Activated T-cell treated with anti-CD3 and anti-CD28 coated beads, Interleukin-2, amount 50 U/mL, for 4 hours (primary cell): Measurements from ENCODE around the gene USP34. TPM values are rescaled to one million over a fixed set of nuclear protein-coding genes. Genes with fewer than 3 reads are reported as not detected.

Experiments
- ATAC-seq, 2 donors: fragments of 200-7000 bp; cut with Tn5 transposase; one replicate each; pipeline ENCODE4 v1.10.0; 2021
- DNase-seq: peaks from one replicate; pipeline ENCODE4 v3.0.0-alpha.2; 2020
- H3K27me3 Mint-ChIP-seq: one replicate; pipeline ENCODE4 v1.8.0; 2021; ENCODE audit warnings: low read depth, mixed read lengths
- H3K36me3 Mint-ChIP-seq: one replicate; pipeline ENCODE4 v1.8.0; 2022; ENCODE audit warnings: mixed read lengths; ENCODE audit not compliant: insufficient read depth
- H3K4me1 Mint-ChIP-seq: one replicate; pipeline ENCODE4 v1.8.0; 2021; ENCODE audit warnings: low read depth, mixed read lengths
- H3K4me3 Mint-ChIP-seq: one replicate; pipeline ENCODE4 v1.8.0; 2021; ENCODE audit warnings: mild to moderate bottlenecking, moderate library complexity, mixed read lengths
- H3K9me3 Mint-ChIP-seq: one replicate; pipeline ENCODE4 v1.8.0; 2021; ENCODE audit warnings: mixed read lengths
- total RNA-seq, 3 donors: library from RNA; stranded (reverse); gene quantifications; one replicate each; pipeline ENCODE4 v1.2.1, GENCODE V29; 2021

Gene USP34
- total RNA-seq, 3 donors from 2014 or later: 57.0 to 58.1 (median 58.1) TPM

GRCh38 chr2:61357681-61358080, 113.2 kb downstream of the USP34 start:
- Mint-ChIP-seq H3K4me3 (no peak overlapping the region), H3K36me3 (peaks cover 47% of the 10 kb centered on the region), H3K27me3 (no peaks in the 10 kb centered on the region), H3K9me3 (peaks cover 12% of the 10 kb centered on the region), H3K4me1 (peaks cover 43% of the 10 kb centered on the region)
- no peak for DNase-seq
- ATAC-seq: no peak

DNA sequence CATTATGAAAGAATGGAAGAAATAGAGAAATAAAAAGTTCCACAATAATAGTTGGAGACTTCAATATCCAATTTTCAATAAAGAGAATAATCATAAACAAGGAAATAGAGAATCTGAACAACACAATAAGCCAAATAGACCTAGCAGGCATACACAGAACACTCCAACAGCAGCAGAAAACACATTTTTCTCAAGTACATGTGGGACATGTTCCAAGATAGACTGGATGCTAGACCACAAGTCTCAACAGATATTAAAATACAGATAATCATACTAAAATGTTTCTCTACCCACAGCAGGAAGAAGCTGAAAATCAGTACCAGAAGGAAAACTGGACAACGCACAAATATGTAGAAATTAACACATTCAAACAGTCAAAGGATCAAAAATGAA, 113.9 kb downstream of the USP34 start:
- H3K9me3 Mint-ChIP-seq: peaks cover 12% of the 10 kb centered on the region
- ATAC-seq (no peak), DNase-seq (no peak)
- H3K4me1 Mint-ChIP-seq: peaks cover 40% of the 10 kb centered on the region
- H3K36me3 Mint-ChIP-seq: peaks cover 46% of the 10 kb centered on the region
- no peak overlapping the region for H3K4me3 Mint-ChIP-seq
- no peaks in the 10 kb centered on the region for H3K27me3 Mint-ChIP-seq

DNA sequence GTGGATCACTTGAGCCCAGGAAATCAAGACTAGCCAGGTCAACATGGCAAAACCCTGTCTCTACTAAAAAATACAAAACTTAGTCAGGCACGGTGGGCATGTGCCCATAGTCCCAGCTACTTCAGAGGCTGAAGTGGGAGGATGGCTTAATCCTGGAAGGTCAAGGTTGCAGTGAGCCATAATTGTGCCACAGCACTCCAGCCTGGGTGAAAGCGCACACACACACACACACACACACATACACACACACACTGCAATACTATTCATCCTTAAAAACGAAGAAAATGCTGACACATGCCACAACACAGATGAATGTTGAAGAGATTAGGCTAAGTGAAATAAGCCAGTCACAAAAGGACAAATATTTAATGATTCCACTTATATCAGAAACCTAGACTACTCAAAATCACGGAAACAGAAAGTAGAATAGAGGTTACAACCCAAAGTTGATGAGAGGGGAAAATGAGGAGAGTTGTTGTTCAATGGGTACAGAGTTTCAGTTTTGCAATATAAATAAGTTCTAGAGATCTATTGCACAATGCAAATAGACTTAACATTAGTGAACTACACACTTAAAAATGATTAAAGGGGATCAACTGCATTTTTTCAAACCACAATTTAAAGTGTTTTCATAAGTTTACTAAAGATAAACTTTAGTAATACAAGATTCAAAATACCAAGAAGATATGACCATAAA, 114.5 kb downstream of the USP34 start:
- Mint-ChIP-seq H3K27me3 (no peaks in the 10 kb centered on the region), H3K4me3 (peak overlapping the region; percentile 1), H3K36me3 (peaks cover 43% of the 10 kb centered on the region), H3K4me1 (peaks cover 38% of the 10 kb centered on the region), H3K9me3 (peaks cover 12% of the 10 kb centered on the region)
- peak in 1 of 2 donors; percentile 56 for ATAC-seq
- DNase-seq: no peak

DNA sequence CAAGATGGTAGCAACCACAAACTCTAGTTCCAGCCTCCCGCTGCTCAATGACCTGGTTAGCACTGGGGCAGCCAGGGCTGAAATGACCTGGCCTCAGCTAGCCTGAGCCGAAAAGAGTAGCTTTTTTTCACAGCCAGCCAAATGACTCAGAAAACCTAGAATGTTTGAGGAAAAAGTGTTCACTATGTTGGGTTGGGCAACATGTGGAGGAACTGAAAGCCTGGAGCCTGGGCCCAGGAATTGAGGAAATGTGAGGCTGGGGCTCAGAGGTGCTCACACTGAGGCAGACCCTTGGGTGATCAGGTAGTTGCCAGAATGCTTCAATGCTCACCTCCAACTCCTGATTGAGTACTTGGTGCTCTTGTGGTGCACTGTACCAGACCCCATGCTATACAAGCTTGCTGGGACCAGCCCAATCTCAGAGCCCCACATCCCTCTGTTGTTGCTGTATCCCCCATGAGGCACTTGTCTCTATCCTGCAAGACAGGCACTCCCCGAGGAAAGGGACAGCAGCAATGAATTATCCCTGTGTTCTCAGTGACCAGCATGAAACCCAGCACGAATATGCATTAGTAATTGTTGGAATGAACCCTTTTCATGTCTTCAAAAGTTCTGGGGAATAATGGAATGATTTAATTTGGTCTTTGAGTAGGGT, 116.2 kb downstream of the USP34 start:
- ATAC-seq (no peak), DNase-seq (no peak)
- Mint-ChIP-seq H3K4me1 (peaks cover 29% of the 10 kb centered on the region), H3K9me3 (peaks cover 12% of the 10 kb centered on the region), H3K36me3 (peaks cover 42% of the 10 kb centered on the region), H3K27me3 (no peaks in the 10 kb centered on the region), H3K4me3 (no peak overlapping the region)

- no peak overlapping the region for H3K4me3 Mint-ChIP-seq
- ATAC-seq: no peak
- DNase-seq: no peak
- no peaks in the 10 kb centered on the region for H3K27me3 Mint-ChIP-seq
- H3K36me3 Mint-ChIP-seq: peaks cover 49% of the 10 kb centered on the region
- H3K4me1 Mint-ChIP-seq: peaks cover 25% of the 10 kb centered on the region
- H3K9me3 Mint-ChIP-seq: peaks cover 12% of the 10 kb centered on the region
Measured at GRCh38 chr2:61353909-61354308, 117.0 kb downstream of the USP34 start.

- no peak for DNase-seq
- H3K36me3 Mint-ChIP-seq: peaks cover 46% of the 10 kb centered on the region
- no peak for ATAC-seq
- peaks cover 7% of the 10 kb centered on the region for H3K4me1 Mint-ChIP-seq
- H3K27me3 Mint-ChIP-seq: no peaks in the 10 kb centered on the region
- H3K9me3 Mint-ChIP-seq: peaks cover 12% of the 10 kb centered on the region
- no peak overlapping the region for H3K4me3 Mint-ChIP-seq
Measured at GRCh38 chr2:61350777-61351176, 120.1 kb downstream of the USP34 start.

DNA sequence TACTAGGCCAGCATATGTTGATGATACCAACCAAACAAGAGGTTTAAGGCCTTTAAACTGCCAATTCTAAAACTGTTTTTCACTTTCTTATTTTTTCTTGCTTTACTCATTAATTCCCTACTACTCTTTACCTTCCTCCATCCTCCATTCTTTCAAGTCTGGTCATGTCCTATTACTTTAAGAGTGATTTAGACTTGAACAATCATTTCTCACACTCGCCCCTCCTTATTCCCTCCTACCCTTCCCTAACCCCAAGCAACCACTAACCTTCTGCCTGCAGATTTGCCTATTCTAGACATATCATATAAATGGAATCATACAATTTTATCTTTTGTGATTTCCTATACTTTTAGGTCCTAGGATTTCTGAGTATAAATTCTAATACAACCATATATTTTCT, 127.7 kb downstream of the USP34 start:
- no peak for ATAC-seq
- peaks cover 30% of the 10 kb centered on the region for H3K36me3 Mint-ChIP-seq
- no peaks in the 10 kb centered on the region for H3K9me3 Mint-ChIP-seq
- no peaks in the 10 kb centered on the region for H3K4me1 Mint-ChIP-seq
- no peak for DNase-seq
- no peaks in the 10 kb centered on the region for H3K27me3 Mint-ChIP-seq
- no peak overlapping the region for H3K4me3 Mint-ChIP-seq

DNA sequence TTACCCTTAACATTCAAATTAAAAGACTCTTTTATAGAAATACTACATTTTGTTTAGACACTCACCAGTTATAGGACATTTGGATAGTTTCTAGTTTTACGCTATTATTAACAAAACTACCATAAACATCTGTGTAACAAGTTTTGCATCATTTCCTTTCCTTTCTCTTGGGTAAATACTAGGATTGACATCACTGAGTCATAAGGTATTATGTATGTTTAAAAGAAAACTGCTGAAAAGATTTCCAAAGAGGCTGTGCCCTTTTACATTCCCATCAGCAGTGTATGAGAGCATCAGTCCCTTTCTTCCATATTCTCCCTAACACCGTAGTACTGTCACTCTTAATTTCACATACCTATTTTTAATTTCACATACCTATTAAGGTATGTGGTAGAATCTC, 130.6 kb downstream of the USP34 start:
- H3K4me3 Mint-ChIP-seq: no peak overlapping the region
- DNase-seq (no peak), ATAC-seq (no peak)
- H3K27me3 Mint-ChIP-seq: no peaks in the 10 kb centered on the region
- H3K9me3 Mint-ChIP-seq: no peaks in the 10 kb centered on the region
- H3K4me1 Mint-ChIP-seq: no peaks in the 10 kb centered on the region
- H3K36me3 Mint-ChIP-seq: peaks cover 27% of the 10 kb centered on the region

GRCh38 chr2:61338447-61338846, 132.4 kb downstream of the USP34 start:
- H3K9me3 Mint-ChIP-seq: no peaks in the 10 kb centered on the region
- ATAC-seq (no peak), DNase-seq (no peak)
- H3K36me3 Mint-ChIP-seq: peaks cover 30% of the 10 kb centered on the region
- no peak overlapping the region for H3K4me3 Mint-ChIP-seq
- H3K4me1 Mint-ChIP-seq: peaks cover 2% of the 10 kb centered on the region
- no peaks in the 10 kb centered on the region for H3K27me3 Mint-ChIP-seq

- H3K9me3 Mint-ChIP-seq: no peaks in the 10 kb centered on the region
- ATAC-seq (no peak), DNase-seq (no peak)
- H3K4me1 Mint-ChIP-seq: peaks cover 2% of the 10 kb centered on the region
- no peaks in the 10 kb centered on the region for H3K27me3 Mint-ChIP-seq
- H3K4me3 Mint-ChIP-seq: no peak overlapping the region
- peaks cover 29% of the 10 kb centered on the region for H3K36me3 Mint-ChIP-seq
Measured at GRCh38 chr2:61335187-61335586, 135.7 kb downstream of the USP34 start.

- ATAC-seq (no peak), DNase-seq (no peak)
- no peak overlapping the region for H3K4me3 Mint-ChIP-seq
- H3K4me1 Mint-ChIP-seq: peaks cover 2% of the 10 kb centered on the region
- no peaks in the 10 kb centered on the region for H3K9me3 Mint-ChIP-seq
- no peaks in the 10 kb centered on the region for H3K27me3 Mint-ChIP-seq
- H3K36me3 Mint-ChIP-seq: peaks cover 33% of the 10 kb centered on the region
Measured at GRCh38 chr2:61334466-61334865, 136.4 kb downstream of the USP34 start.

DNA sequence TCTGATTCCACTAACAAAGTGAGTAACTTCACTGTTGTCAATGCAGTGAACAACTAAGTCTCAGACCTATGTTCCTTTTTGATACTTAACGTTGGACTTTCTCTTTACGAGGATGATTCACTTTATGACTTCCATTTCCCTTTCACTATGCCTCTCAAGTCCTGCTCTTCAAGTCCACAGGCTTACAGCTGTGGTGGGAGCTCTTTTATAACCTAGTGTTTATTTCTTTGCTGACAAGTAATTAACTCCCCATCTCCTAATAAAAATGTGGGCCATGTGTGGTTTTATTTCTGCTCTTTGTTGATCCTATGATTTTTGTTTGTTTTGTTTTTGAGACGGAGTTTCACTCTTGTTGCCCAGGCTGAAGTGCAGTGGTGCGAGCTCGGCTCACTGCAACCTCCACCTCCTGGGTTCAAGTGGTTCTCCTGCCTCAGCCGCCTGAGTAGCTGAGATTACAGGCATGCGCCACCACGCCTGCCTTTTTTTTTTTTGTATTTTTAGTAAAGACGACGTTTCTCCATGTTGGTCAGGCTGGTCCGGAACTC, 142.1 kb downstream of the USP34 start:
- peaks cover 18% of the 10 kb centered on the region for H3K4me1 Mint-ChIP-seq
- H3K9me3 Mint-ChIP-seq: no peaks in the 10 kb centered on the region
- no peak overlapping the region for H3K4me3 Mint-ChIP-seq
- no peaks in the 10 kb centered on the region for H3K27me3 Mint-ChIP-seq
- peaks cover 22% of the 10 kb centered on the region for H3K36me3 Mint-ChIP-seq
- ATAC-seq (peak; percentile 85 to 89), DNase-seq (no peak)

DNA sequence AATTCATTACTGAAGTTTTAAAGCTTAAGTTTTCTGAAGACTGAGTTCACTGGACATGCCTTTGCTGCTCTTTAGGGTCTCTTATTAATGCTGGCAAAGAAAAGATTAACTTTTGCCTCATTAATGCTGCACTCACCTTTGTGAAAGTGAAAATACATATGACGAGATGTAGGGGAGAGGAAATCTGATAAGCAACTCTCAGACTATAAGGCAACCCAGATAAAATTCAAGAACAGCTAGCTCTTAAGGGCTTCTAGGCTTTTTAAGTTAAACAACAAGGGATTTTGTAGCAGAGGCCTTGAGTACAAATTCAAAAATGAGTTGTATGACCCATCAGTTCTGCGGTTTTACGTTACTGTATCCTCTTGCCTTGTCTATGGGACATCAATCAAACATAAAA, 143.7 kb downstream of the USP34 start:
- Mint-ChIP-seq H3K9me3 (no peaks in the 10 kb centered on the region), H3K36me3 (peaks cover 17% of the 10 kb centered on the region), H3K27me3 (no peaks in the 10 kb centered on the region), H3K4me3 (no peak overlapping the region), H3K4me1 (peaks cover 18% of the 10 kb centered on the region)
- peak; percentile 57 to 59 for ATAC-seq
- no peak for DNase-seq

DNA sequence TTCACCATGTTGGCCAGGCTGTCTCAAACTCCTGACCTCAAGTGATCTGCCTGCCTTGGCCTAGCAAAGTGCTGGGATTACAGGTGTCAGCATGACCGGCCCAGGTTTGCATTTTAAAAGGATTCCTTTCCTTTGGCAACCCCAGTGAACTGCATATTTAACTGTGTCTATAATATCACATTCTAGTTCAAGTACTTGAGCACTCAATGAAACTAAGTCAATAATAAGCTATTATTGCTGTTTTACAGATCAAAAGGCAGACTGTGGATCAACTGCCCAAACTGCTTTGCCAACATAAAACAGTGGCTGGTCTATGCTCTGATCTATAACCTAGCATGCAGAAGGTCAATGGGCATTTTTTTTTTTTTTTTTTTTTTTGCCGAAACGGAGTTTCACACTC, 144.5 kb downstream of the USP34 start:
- Mint-ChIP-seq H3K9me3 (no peaks in the 10 kb centered on the region), H3K36me3 (peaks cover 19% of the 10 kb centered on the region), H3K4me3 (no peak overlapping the region), H3K4me1 (peaks cover 18% of the 10 kb centered on the region), H3K27me3 (no peaks in the 10 kb centered on the region)
- ATAC-seq: no peak
- DNase-seq: no peak

DNA sequence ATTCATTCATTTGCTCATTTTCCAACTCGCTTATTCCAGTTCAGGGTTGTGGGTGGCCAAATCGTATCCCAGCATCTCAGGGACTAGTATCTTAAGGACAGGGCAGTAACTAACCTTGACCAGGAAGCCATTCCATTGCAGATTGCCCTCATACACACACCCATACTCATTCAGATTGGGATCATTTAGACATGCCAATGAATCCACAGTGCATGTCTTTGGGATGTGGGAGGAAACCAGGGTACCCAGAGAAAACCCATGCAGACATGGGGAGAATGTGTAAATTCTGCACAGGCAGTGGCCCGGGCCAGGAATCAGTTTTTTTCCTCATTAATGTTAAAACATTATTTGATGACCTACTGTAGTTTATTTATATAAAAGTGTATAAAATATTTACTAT, 150.7 kb downstream of the USP34 start:
- no peaks in the 10 kb centered on the region for H3K9me3 Mint-ChIP-seq

More for the DNA sequence above, 150.7 kb downstream of the USP34 start:
- Mint-ChIP-seq H3K4me3 (no peak overlapping the region), H3K4me1 (no peaks in the 10 kb centered on the region), H3K36me3 (peaks cover 18% of the 10 kb centered on the region), H3K27me3 (no peaks in the 10 kb centered on the region)
- DNase-seq (no peak), ATAC-seq (no peak)
